Muscle layer of colon (tissue), 2 donors: ENCODE results near the gene SPHK2.
"Not testable (repeated sequence)": the region's sequence is repeated elsewhere in the genome, so short reads cannot be mapped to it uniquely, and the experiment has no call there.

ENCODE experiments used
- H3K27ac ChIP-seq: one replicate; pipeline ENCODE4 v1.7.0; 2013; ENCODE audit warnings: low read depth, mild to moderate bottlenecking, low read length, moderate library complexity
- H3K27me3 ChIP-seq, 2 donors: one replicate each; pipeline ENCODE4 v1.7.0; 2013; ENCODE audit warnings: low read length in 2 of 2, mild to moderate bottlenecking in 2 of 2; ENCODE audit not compliant: insufficient read depth in 2 of 2, control insufficient read depth in 1 of 2
- H3K36me3 ChIP-seq: one replicate; pipeline ENCODE4 v1.7.0; 2013; ENCODE audit warnings: mild to moderate bottlenecking, low read length; ENCODE audit not compliant: insufficient read depth
- H3K4me1 ChIP-seq: one replicate; pipeline ENCODE4 v1.7.0; 2013; ENCODE audit warnings: mild to moderate bottlenecking, low read length; ENCODE audit not compliant: insufficient read depth
- H3K4me3 ChIP-seq, 2 donors: one replicate each; pipeline ENCODE4 v1.7.0; 2013; ENCODE audit warnings: low read length in 2 of 2, low read depth in 1 of 2, mild to moderate bottlenecking in 1 of 2, moderate library complexity in 1 of 2
- H3K9ac ChIP-seq: one replicate; pipeline ENCODE4 v1.7.0; 2013; ENCODE audit warnings: low read length
- H3K9me3 ChIP-seq: one replicate; pipeline ENCODE4 v1.7.0; 2013; ENCODE audit warnings: mild to moderate bottlenecking, low read length
- donor health status: abdominal sarcoma.
- donor health status: Adenocarcinoma of cecum.

The SPHK2 gene, protein sequence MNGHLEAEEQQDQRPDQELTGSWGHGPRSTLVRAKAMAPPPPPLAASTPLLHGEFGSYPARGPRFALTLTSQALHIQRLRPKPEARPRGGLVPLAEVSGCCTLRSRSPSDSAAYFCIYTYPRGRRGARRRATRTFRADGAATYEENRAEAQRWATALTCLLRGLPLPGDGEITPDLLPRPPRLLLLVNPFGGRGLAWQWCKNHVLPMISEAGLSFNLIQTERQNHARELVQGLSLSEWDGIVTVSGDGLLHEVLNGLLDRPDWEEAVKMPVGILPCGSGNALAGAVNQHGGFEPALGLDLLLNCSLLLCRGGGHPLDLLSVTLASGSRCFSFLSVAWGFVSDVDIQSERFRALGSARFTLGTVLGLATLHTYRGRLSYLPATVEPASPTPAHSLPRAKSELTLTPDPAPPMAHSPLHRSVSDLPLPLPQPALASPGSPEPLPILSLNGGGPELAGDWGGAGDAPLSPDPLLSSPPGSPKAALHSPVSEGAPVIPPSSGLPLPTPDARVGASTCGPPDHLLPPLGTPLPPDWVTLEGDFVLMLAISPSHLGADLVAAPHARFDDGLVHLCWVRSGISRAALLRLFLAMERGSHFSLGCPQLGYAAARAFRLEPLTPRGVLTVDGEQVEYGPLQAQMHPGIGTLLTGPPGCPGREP

DNA sequence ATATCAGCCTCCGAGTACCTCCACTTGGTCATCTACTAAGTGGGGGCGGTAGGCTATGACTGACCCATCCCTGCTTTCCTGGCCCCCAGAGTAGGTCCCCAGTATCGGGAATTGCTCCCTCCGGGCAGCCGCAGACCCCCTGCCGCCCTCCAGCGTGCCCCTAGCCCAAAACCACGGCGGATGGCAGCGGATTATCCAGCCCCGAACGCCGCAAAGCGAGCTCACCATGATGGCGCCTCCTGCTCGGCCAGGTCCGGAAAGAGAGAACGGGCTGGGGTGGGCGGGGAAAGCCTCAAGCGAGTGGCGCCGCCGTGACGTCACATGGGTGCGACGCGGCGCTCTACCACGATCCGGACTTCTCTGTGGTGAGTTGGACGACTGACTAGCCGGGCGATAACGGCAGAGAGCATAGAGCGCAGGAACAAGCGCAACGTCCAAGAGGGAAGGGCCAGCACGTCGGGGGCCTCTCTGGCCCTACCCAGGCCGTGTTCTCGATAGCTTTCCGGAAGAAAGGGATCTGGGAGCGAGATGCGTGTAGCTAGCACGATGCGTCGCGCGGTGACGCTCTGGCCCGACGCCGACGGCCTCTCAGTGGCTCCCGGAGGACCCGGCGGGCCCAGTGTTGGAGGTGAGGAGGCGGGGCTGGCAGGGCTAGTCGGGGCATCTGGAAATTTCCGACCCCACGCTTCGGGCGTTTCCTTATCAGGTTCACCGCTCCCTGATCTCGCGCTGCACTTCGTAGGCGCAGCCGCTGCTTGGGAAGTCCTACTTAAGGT is at the start of gene SPHK2, which contains the start of gene RPL18:
Gene SPHK2 (plus strand): TSS at position 591 of the 776 bp plus-strand sequence. CDS start 1,009 bp downstream, outside the sequence.
Gene RPL18 (minus strand): TSS at position 263 of the 776 bp plus-strand sequence. CDS start 35 bp downstream, at position 228.
- no peaks in the 10 kb centered on the region for H3K9me3 ChIP-seq
- peak within 1 kb of the TSS; percentile 99 for H3K9ac ChIP-seq
- no peaks in the 10 kb centered on the region for H3K27me3 ChIP-seq
- peaks cover 29% of the 10 kb centered on the region for H3K36me3 ChIP-seq
- peaks cover 33% of the 10 kb centered on the region for H3K4me1 ChIP-seq
- H3K4me3 ChIP-seq, result peak within 1 kb of the TSS; percentile 75 to 83
- peak within 1 kb of the TSS; percentile 88 for H3K27ac ChIP-seq

DNA sequence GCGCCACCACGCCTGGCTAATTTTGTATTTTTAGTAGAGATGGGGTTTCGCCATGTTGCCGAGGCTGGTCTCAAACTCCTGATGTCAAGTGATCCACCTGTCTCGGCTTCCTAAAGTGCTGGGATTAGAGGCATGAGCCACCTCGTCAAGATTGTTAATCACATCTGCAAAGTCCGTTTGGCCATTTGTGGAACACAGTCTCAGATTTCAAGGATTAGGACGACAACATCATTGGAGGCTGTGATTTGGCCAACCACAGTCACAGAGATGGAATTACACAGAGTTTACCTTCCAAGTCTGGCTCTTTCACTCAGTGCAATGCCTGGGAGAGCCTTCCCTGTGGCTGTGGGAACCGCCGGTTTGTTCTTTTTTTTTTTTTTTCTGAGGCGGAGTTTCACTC is 49.5 kb upstream of the SPHK2 start:
- H3K9me3 ChIP-seq, result no peaks in the 10 kb centered on the region
- no peak overlapping the region for H3K9ac ChIP-seq
- H3K36me3 ChIP-seq, result no peaks in the 10 kb centered on the region
- H3K27ac ChIP-seq, result no peak overlapping the region
- no peak overlapping the region for H3K4me3 ChIP-seq
- H3K27me3 ChIP-seq, result no peaks in the 10 kb centered on the region
- peaks cover 10% of the 10 kb centered on the region for H3K4me1 ChIP-seq

- Histone ChIP-seq H3K36me3 (no peaks in the 10 kb centered on the region), H3K9ac (no peak overlapping the region), H3K9me3 (no peaks in the 10 kb centered on the region), H3K27me3 (no peaks in the 10 kb centered on the region), H3K27ac (no peak overlapping the region), H3K4me1 (peaks cover 10% of the 10 kb centered on the region), H3K4me3 (no peak overlapping the region)
These were observed 47.7 kb upstream of the SPHK2 start for GRCh38 chr19:48571378-48572162.

DNA sequence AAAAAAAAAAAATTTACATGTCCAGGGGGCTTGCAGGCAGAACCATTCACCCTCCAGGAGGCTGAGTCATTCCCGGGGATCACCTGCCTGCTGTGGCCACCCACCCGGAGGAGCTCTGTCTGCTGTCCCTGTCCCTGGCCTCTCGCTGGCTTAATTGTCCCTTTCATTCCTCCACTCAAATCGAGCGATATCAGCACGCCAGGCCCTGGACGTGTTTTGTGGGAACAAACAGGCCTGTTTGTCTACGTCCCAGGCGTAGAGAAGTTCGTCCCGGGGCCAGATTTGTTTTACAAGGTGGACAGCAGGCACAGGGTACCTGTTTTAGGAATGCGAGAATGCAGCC is 46.2 kb upstream of the SPHK2 start:
- H3K9me3 ChIP-seq, result no peaks in the 10 kb centered on the region
- no peak overlapping the region for H3K4me3 ChIP-seq
- H3K27me3 ChIP-seq, result no peaks in the 10 kb centered on the region
- no peak overlapping the region for H3K27ac ChIP-seq
- peaks cover 2% of the 10 kb centered on the region for H3K4me1 ChIP-seq
- no peaks in the 10 kb centered on the region for H3K36me3 ChIP-seq
- no peak overlapping the region for H3K9ac ChIP-seq

GRCh38 chr19:48575931-48576622 is 43.2 kb upstream of the SPHK2 start:
- Histone ChIP-seq H3K4me3 (no peak overlapping the region), H3K4me1 (no peaks in the 10 kb centered on the region), H3K36me3 (no peaks in the 10 kb centered on the region), H3K9ac (no peak overlapping the region), H3K27ac (no peak overlapping the region), H3K9me3 (no peaks in the 10 kb centered on the region), H3K27me3 (no peaks in the 10 kb centered on the region)

GRCh38 chr19:48577908-48578307 is 41.4 kb upstream of the SPHK2 start:
- H3K27me3 ChIP-seq, H3K36me3 ChIP-seq, H3K9ac ChIP-seq, H3K4me1 ChIP-seq, H3K27ac ChIP-seq, H3K9me3 ChIP-seq, H3K4me3 ChIP-seq: not testable (repeated sequence)

GRCh38 chr19:48578891-48579290 is 40.4 kb upstream of the SPHK2 start:
- H3K4me3 ChIP-seq, result no peak overlapping the region
- H3K9ac ChIP-seq, result no peak overlapping the region
- no peaks in the 10 kb centered on the region for H3K27me3 ChIP-seq
- no peaks in the 10 kb centered on the region for H3K4me1 ChIP-seq
- H3K9me3 ChIP-seq, result no peaks in the 10 kb centered on the region
- H3K27ac ChIP-seq, result no peak overlapping the region
- H3K36me3 ChIP-seq, result no peaks in the 10 kb centered on the region

DNA sequence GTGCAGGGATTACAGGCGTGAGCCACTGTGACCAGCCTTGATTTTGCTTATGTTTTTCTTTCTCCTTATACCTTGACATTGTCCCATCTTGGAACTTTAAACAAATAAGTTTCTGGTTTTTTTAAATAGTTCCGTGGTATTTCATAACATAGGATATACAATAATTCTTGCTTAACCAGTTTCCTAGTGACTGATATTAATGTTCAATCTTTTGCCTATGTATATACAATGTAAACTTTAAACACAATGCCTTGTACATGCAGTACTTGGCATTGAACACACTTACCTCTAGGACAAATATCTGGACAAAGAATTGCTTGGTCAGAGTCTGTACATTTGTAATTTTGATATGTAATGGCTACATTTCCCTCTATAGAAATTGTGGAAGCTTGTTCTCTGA is 37.1 kb upstream of the SPHK2 start:
- no peak overlapping the region for H3K4me3 ChIP-seq
- H3K27ac ChIP-seq, result no peak overlapping the region
- H3K9me3 ChIP-seq, result no peaks in the 10 kb centered on the region
- no peaks in the 10 kb centered on the region for H3K36me3 ChIP-seq
- peaks cover 4% of the 10 kb centered on the region for H3K4me1 ChIP-seq
- no peaks in the 10 kb centered on the region for H3K27me3 ChIP-seq
- no peak overlapping the region for H3K9ac ChIP-seq

DNA sequence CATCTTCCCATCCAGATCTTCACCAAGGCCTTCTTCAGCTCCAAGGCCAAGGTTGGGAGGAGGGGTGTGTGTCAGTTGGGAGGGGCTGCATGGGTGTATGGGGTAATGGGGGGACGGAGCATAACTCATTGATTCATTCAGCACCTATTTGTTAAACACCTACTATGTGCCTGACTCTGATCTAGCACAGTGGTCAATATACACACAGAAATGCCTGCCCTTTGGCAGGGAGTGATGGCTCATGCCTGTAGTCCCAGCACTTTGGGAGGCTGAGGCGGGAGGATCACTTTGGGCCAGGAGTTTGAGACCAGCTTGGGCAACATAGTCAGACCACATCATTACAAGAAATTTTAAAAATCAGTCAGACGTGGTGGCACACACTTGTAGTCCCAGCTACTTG is 31.9 kb upstream of the SPHK2 start:
- no peak overlapping the region for H3K9ac ChIP-seq
- H3K36me3 ChIP-seq, result no peaks in the 10 kb centered on the region
- H3K4me3 ChIP-seq, result no peak overlapping the region
- no peaks in the 10 kb centered on the region for H3K27me3 ChIP-seq
- H3K4me1 ChIP-seq, result peaks cover 8% of the 10 kb centered on the region
- no peaks in the 10 kb centered on the region for H3K9me3 ChIP-seq
- no peak overlapping the region for H3K27ac ChIP-seq

DNA sequence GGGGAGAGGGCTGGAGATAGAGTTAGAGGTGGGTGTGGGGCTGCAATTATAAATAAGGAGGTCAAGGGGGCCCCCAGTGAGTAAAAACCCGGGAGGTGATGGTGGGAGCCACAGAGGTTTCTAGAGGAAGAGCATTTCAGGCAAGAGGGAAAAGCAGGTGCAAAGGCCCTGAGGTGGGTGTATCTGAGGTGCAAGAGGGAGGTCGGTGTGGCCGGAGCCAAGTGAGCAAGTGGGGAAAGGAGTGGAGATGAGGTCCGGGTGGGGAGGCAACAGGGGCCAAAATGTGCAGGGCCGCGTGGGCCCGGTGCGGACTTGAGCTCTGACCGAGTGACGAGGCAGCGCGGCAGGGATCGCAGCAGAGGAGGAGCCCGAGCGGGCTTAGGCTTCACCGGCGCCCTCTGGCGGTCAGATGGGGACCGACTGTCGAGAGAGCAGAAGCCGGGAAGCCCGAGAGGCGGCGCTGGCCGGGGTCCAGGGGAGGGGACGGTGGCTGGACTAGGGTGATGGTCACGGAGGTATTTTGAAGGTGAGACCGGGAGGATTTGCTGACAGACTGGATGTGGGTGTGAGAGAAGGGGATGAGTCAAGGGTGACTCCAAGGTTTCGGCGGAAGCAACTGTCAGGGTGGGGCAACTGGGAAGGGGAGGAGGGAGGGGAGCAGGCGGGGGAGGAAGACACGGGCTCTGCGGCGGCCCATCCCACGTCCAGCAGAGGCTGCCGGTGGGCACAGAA is 30.5 kb upstream of the SPHK2 start:
- H3K4me1 ChIP-seq, result peaks cover 8% of the 10 kb centered on the region
- H3K27ac ChIP-seq, result peak overlapping the region; percentile 39
- peak overlapping the region; percentile 29 to 55 for H3K4me3 ChIP-seq
- no peaks in the 10 kb centered on the region for H3K9me3 ChIP-seq
- H3K9ac ChIP-seq, result peak overlapping the region; percentile 33
- H3K36me3 ChIP-seq, result no peaks in the 10 kb centered on the region
- H3K27me3 ChIP-seq, result no peaks in the 10 kb centered on the region
